K562 (cell line): Measurements from ENCODE around the gene ZNF831.

Experiments
- ARID3B ChIP-seq: fragments of 250-450 bp; sonication (Bioruptor Pico); IDR thresholded peaks from 2 replicates; pipeline ENCODE4 v1.4.0; 2020; ENCODE audit warnings: borderline replicate concordance
- BRD4 ChIP-seq: fragments of 200-600 bp; sonication (generic); IDR thresholded peaks from 2 replicates; pipeline ENCODE4 v1.6.1; 2017; ENCODE audit warnings: inconsistent platforms
- COPS2 ChIP-seq: fragments of 450-650 bp; conservative IDR thresholded peaks from 2 replicates; pipeline ENCODE4 v1.6.1; 2016; ENCODE audit warnings: mild to moderate bottlenecking, moderate library complexity
- CTCF ChIP-seq, 3 experiments: IDR thresholded peaks in 2 of 3; conservative IDR thresholded peaks in 1 of 3; 2 replicates each; pipeline ENCODE4 v1.5.1; 2011 to 2012; ENCODE audit warnings: low read length in 3 of 3, mild to moderate bottlenecking in 3 of 3, control low read depth in 2 of 3, improper control_type of control experiment in 1 of 3, inconsistent platforms in 1 of 3, low read depth in 1 of 3, mixed read lengths in 1 of 3, moderate library complexity in 1 of 3; ENCODE audit not compliant: insufficient read depth in 2 of 3
- EGR1 ChIP-seq: fragments of 450-650 bp; conservative IDR thresholded peaks from 2 replicates; pipeline ENCODE4 v1.6.1; 2017; ENCODE audit warnings: mild to moderate bottlenecking
- EP300 ChIP-seq: IDR thresholded peaks from 2 replicates; pipeline ENCODE4 v1.6.1; 2012; ENCODE audit warnings: low read length, improper control_type of control experiment
- MLLT1 ChIP-seq, 2 experiments: fragments of 450-650 bp; IDR thresholded peaks; 2 replicates each; pipeline ENCODE4 v1.6.1; 2016
- RAD21 ChIP-seq, 2 experiments: fragments of 250-450 bp in 1 of 2; fragments of 450-650 bp in 1 of 2; sonication (Bioruptor Pico) in 1 of 2; formaldehyde crosslinking in 1 of 2; IDR thresholded peaks in 1 of 2; conservative IDR thresholded peaks in 1 of 2; 2 replicates each; pipeline versions ENCODE4 v1.4.0 to v1.8.0; 2020 to 2022; ENCODE audit warnings: mild to moderate bottlenecking in 2 of 2, moderate library complexity in 1 of 2
- RBM39 ChIP-seq: fragments of 200-400 bp; formaldehyde crosslinking; optimal IDR thresholded peaks from 2 replicates; pipeline ENCODE3; 2018; ENCODE audit warnings: low read depth, low read length
- TBP ChIP-seq: optimal IDR thresholded peaks from 2 replicates; pipeline ENCODE3; 2011; ENCODE audit warnings: low read depth, low read length, improper control_type of control experiment
- TFAM ChIP-seq: fragments of 250-450 bp; sonication (Bioruptor Pico); conservative IDR thresholded peaks from 2 replicates; pipeline ENCODE4 v1.5.0; 2021; ENCODE audit warnings: mild to moderate bottlenecking, moderate library complexity
- ZBTB17 ChIP-seq: fragments of 450-650 bp; formaldehyde crosslinking; IDR thresholded peaks from 2 replicates; pipeline ENCODE4 v1.4.0; 2020; ENCODE audit warnings: mild to moderate bottlenecking
- ZNF143 ChIP-seq: sonication (generic); formaldehyde crosslinking; IDR thresholded peaks from 2 replicates; pipeline ENCODE4 v1.9.0; 2022; ENCODE audit warnings: mild to moderate bottlenecking, missing genetic modification reagents
- ZNF583 ChIP-seq: fragments of 250-450 bp; sonication (Bioruptor Pico); IDR thresholded peaks from 2 replicates; pipeline ENCODE4 v1.4.0; 2020

- TF ChIP-seq EGR1, result no peak
- TF ChIP-seq ARID3B, result no peak
- TF ChIP-seq COPS2, result no peak
- TF ChIP-seq ZNF143, result no peak
- TF ChIP-seq RBM39, result no peak
- TF ChIP-seq BRD4, result no peak
- no peak for TF ChIP-seq ZNF583
- TF ChIP-seq EP300, result no peak
- TF ChIP-seq TFAM, result no peak
- no peak for TF ChIP-seq MLLT1 (IDR thresholded peaks at IDR 0.05)
- no peak for TF ChIP-seq TBP
- TF ChIP-seq CTCF (IDR thresholded peaks at IDR 0.05 in 2 of 3, conservative IDR thresholded peaks at IDR 0.05 in 1 of 3; ENCODE audit: insufficient read depth in 2 of 3, low read depth in 1 of 3, low read length in 3 of 3), result no peak
- no peak for TF ChIP-seq RAD21 (CRISPR knock-in tag; conservative IDR thresholded peaks at IDR 0.05 in 1 of 2, IDR thresholded peaks at IDR 0.05 in 1 of 2)
- TF ChIP-seq ZBTB17 (CRISPR knock-in tag), result no peak
These were observed 16.4 kb downstream of the ZNF831 start for GRCh38 chr20:59179988-59180387.
